Amniotic stem cell (primary cell): ENCODE measurements around the gene ATF4.

ENCODE experiments used
- DNase-seq: peaks from one replicate; lab custom pipeline; 2025; lab: John Stamatoyannopoulos, UW

Gene ATF4, protein sequence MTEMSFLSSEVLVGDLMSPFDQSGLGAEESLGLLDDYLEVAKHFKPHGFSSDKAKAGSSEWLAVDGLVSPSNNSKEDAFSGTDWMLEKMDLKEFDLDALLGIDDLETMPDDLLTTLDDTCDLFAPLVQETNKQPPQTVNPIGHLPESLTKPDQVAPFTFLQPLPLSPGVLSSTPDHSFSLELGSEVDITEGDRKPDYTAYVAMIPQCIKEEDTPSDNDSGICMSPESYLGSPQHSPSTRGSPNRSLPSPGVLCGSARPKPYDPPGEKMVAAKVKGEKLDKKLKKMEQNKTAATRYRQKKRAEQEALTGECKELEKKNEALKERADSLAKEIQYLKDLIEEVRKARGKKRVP

DNA sequence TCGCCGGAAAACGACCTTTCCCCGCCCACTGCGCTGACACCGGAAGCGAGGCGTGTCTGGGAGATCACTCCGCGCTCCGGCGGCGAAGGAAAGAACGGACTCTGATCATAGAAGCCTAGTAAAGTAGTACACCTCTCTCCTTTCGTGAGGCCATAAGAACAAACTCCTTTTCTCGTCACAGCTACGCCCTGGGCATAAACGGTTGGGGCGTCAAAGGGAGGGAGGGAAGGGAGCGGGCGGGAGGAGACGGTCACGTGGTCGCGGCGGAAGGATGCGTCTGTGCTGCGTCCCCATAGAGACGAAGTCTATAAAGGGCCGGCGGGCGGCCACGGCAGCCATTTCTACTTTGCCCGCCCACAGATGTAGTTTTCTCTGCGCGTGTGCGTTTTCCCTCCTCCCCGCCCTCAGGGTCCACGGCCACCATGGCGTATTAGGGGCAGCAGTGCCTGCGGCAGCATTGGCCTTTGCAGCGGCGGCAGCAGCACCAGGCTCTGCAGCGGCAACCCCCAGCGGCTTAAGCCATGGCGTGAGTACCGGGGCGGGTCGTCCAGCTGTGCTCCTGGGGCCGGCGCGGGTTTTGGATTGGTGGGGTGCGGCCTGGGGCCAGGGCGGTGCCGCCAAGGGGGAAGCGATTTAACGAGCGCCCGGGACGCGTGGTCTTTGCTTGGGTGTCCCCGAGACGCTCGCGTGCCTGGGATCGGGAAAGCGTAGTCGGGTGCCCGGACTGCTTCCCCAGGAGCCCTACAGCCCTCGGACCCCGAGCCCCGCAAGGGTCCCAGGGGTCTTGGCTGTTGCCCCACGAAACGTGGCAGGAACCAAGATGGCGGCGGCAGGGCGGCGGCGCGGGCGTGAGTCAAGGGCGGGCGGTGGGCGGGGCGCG is at the start of gene ATF4:
TSS of gene ATF4 (plus strand) at position 337 of the 880 bp plus-strand sequence. CDS start 884 bp downstream, outside the sequence.
- DNase-seq, result peak; percentile 86

DNA sequence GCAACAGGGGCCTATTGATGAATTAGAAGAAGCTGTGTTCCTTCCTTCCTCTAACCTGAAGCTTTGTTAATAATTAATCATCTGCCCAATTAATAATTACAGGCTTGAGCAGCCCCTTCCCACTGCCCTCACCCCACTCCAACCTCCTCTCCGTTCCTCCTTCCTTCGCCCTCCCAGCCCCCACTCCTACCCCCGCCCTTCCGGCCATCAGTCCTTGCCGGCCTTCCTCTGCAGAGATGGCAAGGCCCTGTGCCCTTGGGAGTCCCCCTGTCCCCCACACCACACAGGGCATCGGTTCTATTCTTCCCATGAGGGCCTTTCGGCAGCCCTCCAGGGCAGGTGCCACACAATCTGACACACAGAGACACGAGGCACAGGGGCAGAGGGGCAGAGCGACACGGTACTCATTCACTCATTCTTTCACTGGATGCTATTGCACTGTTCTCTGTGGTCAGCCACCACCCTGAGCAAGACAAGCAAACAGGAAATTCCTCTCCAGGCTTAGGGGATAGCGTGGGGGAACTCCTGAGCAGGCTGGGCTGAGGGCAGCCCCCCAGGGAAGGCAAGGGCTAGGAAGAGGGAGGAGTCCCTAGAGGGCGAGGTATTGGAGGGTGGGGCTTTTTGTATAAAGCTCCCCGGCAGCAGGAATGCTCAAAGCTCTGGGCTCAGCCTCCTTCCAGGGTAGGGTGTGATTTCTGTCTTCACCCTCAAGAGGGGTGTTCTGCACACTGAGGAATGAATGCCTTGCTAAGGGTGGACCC is 48.8 kb upstream of the ATF4 start:
- DNase-seq, result peak; percentile 35

DNA sequence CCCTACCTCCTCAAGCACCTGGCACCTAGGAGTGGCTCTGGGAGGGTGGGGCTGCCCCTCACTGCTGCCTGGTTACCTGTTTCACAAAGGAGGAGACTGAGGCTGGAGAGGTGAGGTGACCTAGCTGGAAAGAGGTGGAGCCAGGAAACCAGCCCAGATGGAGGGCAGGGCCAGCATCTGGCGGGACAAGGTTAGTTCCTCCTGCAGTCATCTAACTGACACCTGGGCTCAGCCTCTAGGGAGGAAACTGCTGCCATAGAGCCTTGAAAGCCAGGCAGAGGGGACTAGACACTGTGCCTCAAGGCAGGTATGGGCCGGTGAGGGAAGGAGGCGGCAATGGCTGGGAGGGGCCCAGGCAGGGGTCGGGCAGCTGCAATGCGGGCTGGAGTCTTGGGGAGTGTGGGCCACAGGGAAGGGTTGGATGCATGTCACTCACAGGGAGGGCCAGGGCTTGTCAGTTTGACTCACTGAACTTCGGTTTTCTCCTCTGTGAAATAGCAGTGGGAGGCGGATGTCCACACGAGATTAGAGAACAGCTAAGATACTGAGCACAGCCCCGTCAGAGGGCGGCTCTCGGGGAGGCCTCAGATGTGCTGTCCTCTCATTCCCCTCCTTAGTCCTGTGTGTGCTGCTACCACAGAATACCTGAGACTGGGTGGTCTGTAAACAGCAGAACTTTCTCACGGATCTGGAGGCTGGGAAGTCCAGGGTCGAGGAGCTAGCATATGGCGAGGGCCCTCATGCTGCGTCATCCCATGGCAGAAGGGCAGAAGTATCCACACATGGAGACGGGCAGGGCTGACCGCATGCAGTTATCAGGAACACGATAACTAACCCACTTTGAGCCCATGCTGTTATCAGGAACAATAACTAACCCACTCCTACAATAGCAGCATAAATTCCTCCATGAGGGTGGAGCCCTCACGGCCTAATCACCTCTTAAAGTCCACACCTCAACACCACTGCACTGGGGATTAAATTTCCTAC is 47.5 kb upstream of the ATF4 start:
- DNase-seq, result no peak

DNA sequence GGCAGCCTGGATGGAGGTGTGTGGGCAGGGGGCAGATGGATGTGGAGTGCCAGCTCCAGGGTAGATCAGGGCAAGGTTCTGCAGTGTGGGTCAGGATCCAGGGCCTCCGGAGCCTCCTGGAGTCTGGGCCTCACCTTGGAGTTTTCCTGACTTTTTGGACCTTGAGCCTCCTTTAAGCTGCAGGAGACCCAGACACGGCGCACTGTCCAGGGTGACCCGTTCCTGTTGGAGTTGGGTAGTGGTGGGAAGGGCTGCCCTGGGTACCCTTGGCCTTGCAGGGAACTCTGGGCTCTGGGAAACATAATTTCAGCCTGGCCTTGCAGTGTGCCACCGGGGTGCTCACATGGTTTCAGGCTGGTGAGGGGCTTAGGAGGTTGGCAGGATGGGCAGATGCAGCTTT is 46.5 kb upstream of the ATF4 start:
- DNase-seq, result no peak

DNA sequence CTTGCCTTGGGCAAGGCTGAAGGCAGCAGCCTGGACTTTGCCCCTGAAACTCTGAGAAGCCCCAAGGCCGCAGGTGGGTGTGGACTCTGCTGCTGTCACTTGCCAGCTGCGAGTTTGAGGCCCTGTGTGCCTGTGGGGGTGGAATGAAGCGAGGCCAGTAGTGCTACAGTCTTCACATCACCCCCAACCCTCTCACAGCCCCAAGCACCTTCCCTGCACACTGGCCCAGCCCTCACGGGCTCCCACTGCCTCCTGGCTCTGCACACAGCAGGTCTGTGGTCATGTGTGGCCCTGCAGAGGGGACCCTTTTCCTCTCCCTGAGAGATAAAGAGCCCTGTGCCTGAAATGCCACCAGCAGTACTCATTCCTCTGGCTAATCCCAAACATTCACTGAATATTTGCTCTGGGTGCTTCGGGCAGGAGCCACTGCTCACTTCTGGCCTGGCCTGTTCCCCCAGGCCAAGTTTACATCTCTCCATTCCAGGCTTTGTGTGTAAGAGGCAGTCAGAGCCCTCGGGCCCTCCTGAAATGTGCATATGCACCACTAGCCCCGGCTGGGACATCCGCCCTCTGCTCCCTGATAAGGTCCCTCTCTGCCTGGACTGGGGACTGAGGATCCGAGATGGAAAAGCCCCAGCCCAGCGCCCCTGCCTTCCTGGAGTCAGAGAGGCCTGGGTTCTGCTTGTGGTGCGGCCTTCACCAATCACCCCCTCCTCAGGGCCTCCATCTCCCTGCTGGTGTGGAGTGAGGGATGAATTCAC is 45.8 kb upstream of the ATF4 start:
- no peak for DNase-seq

DNA sequence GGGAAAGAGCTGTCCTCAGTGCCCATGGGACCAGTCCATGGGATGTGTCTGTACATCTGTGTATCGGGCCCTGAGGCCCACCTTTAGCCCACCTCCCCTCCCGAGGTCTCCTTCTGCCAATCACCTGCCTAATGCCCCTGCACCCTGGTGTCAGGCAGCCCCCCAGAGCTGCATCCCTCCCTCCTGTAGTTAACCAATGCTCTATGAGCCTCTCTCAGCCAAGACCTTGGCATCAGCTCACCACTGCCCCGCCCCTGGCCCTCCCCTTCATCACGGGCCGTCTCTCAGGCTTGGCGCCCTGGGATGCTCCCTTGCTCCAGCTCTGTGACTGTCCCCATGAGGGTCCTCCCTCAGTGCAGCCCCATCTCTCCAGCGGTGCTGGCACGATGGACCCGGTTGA is 45.0 kb upstream of the ATF4 start:
- no peak for DNase-seq

DNA sequence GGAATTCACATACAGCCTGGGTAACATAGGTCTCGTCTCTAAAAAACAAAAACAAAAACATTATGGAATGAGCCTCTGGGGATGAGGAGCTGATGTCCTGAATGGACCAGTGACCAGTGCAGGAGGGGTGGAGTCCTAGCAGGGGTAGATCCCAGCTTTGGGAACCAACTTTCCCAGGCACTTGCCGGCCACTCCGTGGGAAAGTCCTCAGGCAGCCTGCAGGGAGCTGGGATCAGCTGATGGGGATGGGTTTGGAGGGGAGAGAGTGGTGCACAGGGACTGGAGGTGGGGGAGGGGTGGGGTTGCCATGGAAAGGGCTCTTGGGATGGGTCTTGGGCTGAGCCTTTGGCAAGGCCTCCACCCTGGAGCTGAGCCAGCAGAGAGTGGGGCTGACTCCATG is 44.5 kb upstream of the ATF4 start:
- DNase-seq, result no peak

DNA sequence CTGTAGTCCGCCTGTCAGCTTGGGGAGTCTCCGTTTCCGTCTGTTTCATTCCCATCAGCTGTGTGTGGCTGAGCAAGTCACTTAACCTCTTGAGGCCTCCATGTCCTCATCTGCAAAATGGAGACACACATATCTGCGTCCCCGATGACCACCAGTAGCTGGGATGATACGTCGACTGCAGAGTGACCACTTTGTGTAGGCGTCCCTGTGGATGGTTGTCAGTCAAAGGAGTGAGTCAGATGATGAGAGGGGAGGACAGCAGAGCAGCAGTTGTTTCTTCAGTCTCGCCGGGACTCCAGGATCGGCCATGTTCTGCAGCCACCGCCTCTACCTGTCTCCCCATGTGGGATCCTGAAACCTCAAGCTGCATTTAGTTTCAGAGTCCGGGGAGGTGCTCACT is 43.7 kb upstream of the ATF4 start:
- no peak for DNase-seq

DNA sequence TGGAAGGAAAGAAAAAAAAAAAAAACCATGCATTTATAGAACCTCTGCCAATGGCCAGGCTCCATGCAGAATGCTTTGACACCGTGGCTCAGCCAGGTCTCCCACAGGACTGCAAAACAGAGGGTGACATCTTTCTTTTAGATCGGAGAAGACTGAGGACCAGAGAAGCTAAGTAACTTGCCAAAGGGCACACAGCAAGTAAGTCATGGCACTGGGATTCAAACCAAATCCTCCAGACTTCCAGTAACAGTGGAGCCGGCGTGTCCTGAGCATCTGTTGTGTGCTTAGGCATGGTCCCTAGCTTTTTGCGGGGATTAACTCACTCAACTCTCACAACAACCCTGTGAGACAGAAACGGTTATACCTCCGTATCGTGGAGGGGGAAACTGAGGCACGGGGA is 42.8 kb upstream of the ATF4 start:
- DNase-seq, result no peak

DNA sequence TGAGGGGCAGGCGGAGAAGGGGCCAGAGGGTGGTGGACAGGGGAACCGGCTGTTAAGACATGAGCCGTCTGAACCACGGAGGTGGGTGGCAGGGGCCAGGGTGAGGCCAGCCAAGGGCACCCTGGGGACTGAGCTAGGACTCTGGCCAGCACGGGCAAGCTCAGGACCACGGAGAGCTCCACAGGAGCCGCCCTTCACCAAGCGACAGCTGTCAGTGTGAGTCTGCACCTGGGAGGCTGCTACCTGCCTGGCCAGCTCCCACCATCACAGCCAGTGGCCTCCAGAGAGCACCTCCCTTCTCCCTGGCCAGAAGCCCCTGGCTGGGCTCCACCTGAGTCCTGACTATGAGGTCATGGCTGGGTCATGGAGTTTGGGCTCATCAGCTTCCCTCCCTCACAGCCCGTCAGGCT is 41.9 kb upstream of the ATF4 start:
- no peak for DNase-seq

DNA sequence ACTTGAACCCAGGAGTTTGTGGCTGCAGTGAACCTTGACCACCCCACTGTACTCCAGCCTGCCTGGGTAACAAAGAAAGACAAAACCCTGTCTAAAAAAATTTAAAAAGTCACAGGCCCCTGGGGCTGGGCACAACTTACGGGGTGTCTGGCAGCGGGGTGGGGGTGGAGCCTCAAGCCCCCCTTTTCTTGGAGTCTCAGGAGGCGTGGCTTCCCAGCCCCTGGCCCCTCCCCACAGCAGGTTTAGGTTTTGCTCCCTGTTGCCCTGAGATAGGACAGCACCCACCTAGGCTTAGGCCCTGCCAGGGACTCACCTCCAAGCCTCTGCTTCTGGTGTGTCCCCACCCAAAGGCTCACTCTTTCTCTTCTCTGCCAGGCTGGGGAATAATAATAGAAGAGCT is 41.1 kb upstream of the ATF4 start:
- DNase-seq, result no peak

DNA sequence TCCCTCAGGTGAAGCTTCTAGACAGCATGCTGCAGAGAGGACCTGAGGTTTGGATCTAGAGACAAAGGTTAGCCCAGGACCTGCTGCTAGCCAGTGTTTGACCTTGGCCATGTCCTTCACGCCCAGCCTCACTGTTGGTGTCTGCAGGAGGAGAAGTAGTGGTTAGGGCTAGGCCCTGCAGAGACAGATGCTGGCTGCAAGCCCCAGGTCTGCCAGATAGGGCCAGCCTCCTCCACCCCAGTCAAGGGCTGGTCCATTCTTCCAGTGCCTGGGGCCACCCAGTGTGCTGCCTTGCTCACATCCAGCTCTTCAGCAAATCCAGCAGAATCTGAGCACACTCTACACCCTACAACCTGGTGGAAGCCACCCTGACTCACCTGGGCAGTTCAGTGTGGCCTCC is 39.8 kb upstream of the ATF4 start:
- DNase-seq, result no peak

DNA sequence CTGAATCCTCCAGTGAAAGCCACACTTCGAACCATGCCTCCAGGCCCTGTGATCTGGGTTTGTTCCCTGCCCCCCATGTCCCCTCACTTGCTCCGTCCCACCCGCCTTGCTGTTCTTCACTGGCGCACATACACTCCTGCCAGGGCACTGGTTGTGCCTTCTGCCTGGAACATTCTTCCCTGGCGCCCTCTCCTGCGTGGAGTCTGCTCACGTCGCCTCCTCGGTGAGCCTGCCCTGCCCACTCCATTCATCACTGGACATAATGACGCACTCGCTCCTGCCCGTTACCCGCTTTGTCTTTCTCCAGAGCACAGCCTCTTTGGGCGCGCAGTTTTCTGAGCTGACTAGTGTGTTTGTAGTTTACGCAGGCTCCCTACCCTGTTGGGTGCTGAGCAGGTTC is 39.3 kb upstream of the ATF4 start:
- no peak for DNase-seq

DNA sequence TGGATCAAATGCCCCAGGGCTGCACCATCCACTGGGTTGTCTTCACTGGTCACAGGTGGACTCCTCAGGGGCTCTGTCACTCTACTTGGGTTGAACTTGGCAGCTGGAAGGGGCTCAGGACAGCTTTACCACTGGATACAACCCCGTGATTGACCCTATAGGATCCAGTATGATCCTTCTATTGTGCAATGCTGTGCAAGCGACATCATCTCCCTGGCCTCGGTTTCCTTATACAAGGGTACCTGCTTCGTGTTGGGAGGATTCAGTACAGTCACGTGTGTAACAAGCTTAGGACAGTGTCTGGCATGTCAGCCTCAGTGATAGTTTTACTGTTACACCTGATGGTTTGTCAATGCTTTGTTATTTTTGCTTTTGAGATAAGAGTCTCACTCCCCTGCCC is 38.8 kb upstream of the ATF4 start:
- DNase-seq, result no peak

DNA sequence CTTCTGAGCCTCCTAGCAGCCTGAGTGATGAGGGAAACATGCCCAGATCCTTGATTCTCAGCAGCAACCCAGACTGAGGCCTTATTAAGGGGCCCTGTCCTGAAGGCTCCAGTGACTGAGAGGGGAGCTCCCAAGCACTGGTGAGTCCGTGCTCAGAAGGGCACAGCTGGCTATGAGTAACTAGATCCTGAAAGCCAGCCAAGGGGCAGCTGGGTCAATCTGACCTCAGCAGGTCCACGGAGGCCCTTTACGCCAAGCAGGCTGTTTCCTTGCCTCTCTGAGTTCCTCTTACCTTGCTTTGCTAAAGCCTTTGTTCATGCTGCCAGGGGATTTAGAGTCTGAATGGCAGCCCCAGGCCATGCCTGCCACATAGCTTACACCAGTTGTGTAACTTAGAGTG is 37.6 kb upstream of the ATF4 start:
- DNase-seq, result no peak

DNA sequence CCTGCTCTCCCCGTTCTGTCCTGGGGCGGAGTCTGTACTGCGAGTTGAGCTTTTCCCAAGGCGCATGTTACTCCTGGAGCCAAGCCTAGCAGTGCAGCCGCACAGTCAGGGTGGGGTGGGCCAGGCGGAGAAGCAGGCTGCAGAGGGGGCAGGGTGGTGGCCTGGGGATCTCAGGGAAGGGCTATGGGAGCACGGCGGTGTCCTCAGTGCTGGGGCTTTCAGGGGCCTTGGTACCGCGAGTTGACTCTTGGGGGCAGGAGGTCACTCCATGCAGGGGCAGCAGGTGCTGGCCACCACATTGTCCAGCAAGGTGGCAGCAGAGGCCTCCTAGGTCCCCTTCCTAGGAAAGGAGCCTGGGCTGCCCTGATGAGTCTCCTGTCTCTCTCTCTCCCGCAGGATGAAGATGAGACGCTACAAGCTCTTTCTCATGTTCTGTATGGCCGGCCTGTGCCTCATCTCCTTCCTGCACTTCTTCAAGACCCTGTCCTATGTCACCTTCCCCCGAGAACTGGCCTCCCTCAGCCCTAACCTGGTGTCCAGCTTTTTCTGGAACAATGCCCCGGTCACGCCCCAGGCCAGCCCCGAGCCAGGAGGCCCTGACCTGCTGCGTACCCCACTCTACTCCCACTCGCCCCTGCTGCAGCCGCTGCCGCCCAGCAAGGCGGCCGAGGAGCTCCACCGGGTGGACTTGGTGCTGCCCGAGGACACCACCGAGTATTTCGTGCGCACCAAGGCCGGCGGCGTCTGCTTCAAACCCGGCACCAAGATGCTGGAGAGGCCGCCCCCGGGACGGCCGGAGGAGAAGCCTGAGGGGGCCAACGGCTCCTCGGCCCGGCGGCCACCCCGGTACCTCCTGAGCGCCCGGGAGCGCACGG is 33.2 kb upstream of the ATF4 start:
- no peak for DNase-seq

DNA sequence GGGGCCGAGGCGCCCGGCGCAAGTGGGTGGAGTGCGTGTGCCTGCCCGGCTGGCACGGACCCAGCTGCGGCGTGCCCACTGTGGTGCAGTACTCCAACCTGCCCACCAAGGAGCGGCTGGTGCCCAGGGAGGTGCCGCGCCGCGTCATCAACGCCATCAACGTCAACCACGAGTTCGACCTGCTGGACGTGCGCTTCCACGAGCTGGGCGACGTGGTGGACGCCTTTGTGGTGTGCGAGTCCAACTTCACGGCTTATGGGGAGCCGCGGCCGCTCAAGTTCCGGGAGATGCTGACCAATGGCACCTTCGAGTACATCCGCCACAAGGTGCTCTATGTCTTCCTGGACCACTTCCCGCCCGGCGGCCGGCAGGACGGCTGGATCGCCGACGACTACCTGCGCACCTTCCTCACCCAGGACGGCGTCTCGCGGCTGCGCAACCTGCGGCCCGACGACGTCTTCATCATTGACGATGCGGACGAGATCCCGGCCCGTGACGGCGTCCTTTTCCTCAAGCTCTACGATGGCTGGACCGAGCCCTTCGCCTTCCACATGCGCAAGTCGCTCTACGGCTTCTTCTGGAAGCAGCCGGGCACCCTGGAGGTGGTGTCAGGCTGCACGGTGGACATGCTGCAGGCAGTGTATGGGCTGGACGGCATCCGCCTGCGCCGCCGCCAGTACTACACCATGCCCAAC is 32.4 kb upstream of the ATF4 start:
- DNase-seq, result no peak

DNA sequence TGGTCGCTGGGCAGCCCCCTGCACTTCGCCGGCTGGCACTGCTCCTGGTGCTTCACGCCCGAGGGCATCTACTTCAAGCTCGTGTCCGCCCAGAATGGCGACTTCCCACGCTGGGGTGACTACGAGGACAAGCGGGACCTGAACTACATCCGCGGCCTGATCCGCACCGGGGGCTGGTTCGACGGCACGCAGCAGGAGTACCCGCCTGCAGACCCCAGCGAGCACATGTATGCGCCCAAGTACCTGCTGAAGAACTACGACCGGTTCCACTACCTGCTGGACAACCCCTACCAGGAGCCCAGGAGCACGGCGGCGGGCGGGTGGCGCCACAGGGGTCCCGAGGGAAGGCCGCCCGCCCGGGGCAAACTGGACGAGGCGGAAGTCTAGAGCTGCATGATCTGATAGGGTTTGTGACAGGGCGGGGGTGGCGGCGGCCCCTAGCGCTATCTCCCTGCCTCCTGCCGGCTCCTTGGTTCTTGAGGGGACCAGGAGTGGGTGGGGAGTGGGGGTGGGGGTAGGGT is 31.7 kb upstream of the ATF4 start:
- DNase-seq, result no peak
